ENCODE measurements around the gene EMX2.

EMX2 gene

DNA sequence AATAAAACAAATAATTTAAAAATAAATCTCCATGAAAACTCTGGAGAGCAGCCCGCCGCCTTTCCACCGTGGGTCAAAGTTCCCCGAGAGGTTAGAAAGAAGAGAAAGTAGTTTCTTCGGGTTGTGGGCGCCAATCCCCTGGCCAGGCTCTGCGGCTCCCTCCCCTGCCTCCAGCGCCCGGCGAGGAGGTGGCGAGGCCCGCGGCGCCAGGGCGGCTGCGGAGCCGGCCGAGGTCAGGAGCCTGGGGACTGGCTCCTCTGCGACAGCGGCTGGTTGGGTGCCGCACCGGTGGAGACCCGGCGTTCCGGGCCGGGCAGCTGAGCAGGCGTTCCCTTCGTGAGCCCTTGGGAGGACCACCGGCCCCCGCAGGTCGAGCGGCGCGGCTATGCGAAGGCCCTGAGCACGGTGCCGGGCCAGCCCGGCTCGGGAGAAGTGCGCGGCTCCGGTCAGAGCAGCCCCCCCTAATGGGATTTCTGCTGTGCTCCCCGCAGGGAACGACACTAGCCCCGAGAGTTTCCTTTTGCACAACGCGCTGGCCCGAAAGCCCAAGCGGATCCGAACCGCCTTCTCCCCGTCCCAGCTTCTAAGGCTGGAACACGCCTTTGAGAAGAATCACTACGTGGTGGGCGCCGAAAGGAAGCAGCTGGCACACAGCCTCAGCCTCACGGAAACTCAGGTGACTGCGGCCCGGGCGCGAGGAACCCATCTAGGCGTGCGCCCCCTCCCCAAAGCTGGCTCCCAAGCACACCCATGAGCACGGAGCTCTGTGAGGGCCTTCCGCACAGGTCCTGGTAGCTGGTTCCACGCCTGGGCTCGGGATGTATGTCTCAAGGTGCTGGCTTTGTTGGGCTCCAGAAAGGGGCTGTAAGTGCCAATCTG lies 2.8 kb downstream of the EMX2 start:
- no peak for DNase-seq

GRCh38 chr10:117546020-117546580 lies 3.6 kb downstream of the EMX2 start:
- DNase-seq: no peak

GRCh38 chr10:117546581-117547015 lies 4.1 kb downstream of the EMX2 start:
- DNase-seq: no peak

DNA sequence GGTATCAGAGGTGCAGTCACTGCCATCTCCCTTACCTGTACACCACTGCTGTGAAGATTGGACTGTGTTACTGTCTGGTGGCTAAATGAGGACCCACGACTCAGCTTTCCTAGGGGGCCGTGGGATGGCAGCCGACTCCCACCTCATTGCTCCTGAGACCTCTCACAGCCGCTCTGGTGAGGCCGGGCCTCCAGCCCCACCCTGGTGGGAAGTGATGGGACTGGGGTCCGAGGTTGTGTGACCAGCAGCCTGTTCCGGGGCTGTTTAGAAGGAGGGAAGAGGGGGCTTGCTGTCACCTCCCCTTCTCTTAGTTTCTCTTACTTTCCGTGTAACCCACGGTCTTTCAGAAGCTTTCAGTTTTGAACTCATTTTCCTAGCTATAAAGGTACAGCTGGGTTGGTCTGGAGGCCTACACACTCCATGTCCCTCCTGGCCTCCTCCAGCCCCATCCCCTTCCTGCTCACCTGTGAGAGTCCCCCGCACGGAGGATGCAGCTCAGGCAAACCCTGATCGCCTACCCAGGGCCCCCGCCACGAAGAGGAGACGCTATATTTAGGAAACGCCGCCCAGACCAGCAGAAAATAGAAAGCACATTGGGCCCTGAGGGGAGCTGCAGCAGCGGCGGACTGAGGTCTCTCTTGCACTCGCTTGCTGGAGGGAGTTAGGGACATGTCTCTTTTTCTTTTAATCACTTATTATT lies 4.6 kb downstream of the EMX2 start:
- DNase-seq: no peak

DNA sequence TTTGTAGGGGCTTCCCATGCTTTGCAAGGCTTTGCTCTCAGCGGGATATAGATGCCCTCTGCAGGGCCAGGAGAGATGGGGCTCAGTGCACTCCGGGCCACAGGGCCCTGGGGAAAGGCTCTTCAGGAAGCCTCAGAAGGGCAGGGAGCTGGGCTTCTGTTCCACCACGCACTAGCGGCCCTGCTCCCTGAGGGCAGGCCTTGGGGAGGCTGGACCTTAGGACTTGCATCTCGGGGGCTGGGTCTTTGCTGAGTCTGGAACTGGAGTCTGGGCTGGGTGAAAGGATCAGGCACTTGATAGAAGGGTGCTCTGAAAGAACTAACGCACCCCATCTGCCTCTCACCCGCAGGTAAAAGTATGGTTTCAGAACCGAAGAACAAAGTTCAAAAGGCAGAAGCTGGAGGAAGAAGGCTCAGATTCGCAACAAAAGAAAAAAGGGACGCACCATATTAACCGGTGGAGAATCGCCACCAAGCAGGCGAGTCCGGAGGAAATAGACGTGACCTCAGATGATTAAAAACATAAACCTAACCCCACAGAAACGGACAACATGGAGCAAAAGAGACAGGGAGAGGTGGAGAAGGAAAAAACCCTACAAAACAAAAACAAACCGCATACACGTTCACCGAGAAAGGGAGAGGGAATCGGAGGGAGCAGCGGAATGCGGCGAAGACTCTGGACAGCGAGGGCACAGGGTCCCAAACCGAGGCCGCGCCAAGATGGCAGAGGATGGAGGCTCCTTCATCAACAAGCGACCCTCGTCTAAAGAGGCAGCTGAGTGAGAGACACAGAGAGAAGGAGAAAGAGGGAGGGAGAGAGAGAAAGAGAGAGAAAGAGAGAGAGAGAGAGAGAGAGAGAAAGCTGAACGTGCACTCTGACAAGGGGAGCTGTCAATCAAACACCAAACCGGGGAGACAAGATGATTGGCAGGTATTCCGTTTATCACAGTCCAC lies 5.4 kb downstream of the EMX2 start:
- DNase-seq: no peak

DNA sequence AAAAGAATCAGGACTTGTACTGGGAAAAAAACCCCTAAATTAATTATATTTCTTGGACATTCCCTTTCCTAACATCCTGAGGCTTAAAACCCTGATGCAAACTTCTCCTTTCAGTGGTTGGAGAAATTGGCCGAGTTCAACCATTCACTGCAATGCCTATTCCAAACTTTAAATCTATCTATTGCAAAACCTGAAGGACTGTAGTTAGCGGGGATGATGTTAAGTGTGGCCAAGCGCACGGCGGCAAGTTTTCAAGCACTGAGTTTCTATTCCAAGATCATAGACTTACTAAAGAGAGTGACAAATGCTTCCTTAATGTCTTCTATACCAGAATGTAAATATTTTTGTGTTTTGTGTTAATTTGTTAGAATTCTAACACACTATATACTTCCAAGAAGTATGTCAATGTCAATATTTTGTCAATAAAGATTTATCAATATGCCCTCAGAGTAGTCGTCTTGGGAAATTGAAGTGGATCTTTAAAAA lies 6.6 kb downstream of the EMX2 start:
- DNase-seq: no peak

DNA sequence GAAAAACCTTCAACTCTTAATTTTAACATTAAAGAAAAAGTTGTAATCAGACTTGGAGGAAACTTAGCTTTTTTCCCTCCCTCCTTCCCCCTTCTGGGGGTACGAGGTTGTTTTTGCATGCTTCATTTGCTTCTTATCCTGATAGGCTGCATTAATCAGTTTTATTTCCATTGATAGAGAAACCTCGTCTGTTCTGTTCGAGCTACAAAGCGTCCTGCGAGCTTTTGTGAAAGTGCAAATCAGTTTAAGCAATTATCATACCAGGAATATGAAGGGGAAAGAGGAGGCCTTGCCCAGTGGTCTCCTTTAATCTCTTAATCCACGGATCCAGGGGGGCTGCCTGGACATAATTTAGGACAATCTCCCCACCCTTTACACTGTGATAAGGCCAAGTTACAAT lies 7.5 kb downstream of the EMX2 start:
- DNase-seq: no peak

DNA sequence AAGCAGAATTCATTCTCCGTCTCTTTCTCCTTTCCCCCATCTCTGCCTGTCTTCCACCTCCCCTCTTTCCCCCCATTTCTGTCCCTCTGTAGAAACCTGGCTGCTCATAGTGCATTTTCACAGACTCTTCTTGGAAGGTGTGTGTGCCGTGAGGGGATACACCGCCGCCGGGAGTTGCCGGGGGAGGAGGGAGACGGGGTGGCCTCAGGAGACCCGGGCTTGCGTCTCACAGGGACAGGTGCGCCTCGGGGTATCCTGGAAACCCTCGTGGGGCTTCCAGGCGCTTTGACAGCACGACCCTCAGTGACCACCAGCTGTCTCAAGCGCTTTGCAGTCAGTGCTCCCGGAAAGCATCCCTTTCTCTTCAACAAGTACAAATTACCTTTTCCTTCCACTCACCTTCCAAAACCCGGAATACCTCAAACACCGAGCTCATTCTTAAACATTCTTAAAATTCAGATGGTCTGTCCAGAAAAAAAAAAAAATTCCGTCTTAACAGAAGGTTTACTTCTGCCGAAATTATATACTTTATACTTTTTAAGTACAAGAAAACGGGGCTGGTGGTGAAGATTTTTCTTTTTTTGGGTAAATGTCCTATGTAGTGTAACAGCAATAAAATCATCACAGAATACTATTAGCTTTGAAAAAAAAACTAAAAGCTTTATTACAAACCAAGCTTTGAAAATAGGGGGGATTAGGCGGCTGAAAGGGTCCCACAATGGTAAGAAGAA lies 8.2 kb downstream of the EMX2 start:
- DNase-seq: no peak

DNA sequence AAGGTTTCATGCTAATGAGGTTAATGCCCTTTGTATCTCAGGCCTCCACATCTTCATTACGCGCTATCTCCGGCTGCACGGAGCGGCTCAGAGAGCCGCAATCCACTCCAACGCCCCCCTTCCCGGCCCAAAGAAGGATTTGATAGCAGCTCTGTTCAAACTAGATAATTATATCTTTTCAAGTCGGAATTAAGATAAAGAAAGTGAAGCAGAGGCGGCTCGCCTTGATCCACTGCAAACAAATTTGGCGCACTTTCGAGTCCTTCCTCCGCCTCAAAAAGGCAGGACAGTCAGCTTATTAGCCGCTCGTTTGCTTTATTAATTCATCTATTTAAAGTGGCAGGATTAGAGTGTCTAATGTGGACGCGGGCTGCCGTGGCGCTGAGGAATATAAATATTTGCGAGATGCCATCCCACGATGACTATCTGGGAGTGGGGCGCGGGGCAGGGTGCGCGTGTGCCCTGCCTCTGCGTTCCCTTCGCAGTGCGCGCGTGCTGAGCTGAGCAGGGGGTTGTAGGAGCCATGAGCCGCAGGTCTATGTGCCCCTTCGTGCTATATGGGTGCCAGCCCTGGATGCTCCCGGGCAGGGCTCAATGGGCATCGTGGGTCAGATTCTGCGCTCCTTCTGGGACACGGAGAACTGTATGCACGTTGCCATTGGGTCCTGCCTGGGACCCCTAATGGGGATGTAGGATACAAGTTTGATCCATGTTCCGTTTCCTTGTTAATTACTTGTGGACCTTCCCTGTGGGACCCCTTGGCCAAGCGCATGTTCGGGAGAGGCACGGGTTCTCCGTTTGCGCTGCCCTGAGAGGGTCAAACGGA lies 9.0 kb downstream of the EMX2 start:
- no peak for DNase-seq

DNA sequence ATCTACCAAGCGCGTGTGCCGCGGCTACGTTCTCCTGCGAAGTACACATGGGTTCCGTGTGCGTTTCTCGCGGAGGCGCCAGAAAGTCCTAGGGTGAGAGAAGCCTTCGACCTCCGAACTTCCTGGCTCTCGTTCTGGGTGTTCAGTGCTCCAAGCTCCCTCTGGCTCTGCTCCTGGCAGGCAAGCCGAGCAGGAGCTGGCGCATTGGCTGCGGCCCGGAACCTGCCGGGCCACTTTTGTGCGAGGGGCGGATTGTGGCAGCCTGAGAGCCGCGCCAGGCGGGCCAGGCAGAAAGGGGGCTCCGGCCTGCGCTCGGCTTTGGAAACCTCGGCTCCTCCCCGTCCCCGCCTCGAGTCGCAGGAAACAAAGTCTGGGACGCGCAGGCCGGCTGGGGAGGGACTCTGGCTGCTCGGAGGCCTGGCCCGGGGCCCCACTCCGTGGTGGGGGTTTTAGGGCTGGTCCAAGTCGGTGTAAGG lies 9.6 kb downstream of the EMX2 start:
- DNase-seq: no peak

DNA sequence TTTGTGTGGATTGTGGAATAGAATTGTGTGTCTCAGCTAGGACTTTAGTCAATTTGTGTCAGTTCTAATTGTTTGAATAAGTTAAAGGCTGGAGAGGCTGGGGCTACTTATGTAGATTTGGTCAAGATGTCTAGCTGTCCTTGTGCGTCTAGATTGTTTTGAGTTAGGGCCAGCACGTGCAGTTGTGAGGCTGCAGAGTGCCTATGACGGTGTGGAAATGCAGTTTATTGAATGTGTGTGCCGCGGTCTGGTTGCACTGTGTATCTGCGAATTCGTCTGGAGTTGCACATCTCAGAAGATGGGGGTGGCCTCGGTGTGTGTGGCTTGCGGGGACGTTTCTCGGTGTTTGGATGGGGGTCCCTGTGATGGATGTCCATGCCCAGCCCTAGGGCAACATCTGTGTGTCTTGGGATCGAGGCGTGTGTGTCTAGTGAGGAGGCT lies 10.2 kb downstream of the EMX2 start:
- no peak for DNase-seq

GRCh38 chr10:117553142-117553814 lies 10.7 kb downstream of the EMX2 start:
- no peak for DNase-seq

DNA sequence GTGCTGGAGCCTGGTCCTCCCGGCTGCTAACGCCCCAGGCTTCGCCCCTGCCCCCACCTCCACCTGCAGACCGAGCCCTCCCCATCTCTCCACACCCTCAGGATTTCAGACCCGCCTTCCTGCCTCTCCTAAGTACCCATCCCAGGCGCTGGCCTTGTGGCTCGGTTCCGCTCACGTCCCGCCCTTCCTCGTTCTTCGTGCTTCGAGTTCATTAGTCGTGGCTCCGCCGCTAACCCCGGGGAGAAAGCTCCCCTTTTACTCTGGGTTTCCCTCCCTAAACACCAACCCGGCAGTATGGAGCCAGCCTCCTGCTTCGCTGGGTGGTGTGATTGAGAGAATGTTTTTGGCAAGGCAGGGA lies 11.2 kb downstream of the EMX2 start:
- no peak for DNase-seq

DNA sequence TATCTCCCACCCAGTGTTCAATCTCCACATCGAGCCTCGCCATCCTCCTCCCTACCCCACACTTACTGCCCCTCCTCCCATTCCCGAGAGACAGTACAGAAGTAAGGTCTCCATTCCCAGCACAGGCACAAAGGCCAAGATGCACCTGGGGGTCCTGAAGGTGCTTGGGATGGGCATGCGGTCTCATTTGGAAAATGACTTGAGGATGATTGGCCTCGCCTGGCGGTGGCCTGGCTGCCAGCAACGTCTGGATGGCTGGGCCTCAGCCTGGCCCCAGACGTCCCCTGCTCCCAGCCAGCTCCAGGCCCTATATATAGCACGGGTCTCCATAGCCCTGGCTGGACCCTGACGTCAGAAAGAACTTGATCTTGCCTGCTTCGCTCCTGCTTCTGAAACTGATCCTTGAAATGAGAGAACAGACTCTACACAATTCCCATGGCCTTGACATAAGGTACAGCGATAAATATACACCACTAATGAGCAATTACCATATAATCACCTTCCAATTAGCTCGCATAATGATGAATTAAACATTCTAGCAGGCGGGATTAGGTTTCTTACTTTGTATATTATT lies 11.8 kb downstream of the EMX2 start:
- DNase-seq: no peak

GRCh38 chr10:117555017-117555416 lies 12.5 kb downstream of the EMX2 start:
- DNase-seq: no peak

DNA sequence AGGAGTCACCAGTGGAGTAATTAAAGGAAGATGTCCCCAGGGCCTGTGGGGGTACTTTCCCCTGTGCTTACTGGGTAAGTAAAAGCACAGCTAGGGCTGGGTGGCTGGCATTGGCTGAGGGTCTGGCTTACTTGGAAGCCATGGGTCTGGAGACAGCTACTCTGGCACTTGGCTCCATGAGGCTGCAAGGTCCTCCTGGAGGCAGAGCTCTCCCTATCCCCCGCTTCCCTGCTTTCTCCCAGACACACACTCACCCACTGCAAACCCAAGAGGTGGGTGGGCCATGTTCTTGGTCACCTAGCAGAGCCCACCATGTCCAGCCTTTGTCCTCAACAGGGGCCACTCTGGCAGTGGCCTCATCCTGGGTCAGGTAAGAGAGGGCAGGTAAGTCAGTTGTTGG lies 13.3 kb downstream of the EMX2 start:
- no peak for DNase-seq

GRCh38 chr10:117556356-117556755 lies 13.8 kb downstream of the EMX2 start:
- no peak for DNase-seq

DNA sequence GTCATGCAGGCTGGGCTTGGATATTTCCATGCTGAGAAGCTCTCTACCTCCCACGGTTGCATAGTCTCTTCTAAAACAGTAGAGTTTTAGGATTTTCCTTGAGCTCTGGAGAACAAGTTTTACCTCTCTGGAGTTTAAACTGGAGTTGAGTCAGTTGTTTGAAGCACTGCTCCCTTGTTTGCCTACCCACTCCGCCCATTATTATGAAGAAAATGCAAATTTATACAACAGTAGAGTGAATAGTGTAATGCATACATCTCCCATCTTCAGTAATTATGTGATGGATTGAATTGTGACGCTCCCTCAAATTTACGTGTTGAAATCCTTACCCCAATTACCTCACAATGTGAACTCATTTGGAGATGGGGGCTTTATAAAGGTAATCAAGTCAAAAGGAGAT lies 17.2 kb downstream of the EMX2 start:
- DNase-seq: no peak

GRCh38 chr10:117560942-117561341 lies 18.4 kb downstream of the EMX2 start:
- DNase-seq: no peak

DNA sequence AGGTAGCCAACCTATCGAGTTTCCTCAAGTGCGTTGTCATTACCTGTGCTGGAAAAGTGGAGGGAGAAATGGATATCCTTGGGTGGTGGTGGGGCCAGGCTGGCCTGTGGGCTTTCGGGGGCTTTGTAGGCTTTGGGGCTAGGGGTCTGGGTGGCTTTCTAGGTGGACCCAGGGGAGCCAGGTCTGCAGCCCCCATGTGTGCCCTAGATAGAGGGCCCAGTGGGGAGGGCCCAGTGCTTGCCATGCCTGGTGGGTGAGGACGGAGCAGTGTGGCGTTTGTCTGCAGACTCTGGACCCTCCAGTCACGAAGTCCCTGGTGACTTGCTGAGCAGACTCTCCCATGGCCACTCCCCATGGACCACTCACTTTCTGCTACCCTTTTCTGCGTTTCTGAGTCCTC lies 19.7 kb downstream of the EMX2 start:
- DNase-seq: no peak

Data from stimulated activated CD4-positive, alpha-beta T cell treated with anti-CD3 and anti-CD28 coated beads, Interleukin-4, amount 100 ng/mL, for 4 hours (primary cell).